ENCODE measurements around the gene MARK3. TPM values are rescaled to one million over a fixed set of nuclear protein-coding genes. Genes with fewer than 3 reads are reported as not detected.

Gene MARK3
- total and polyA plus RNA-seq, 2 donors (not counting 1 experiment from before 2014, with no cell fraction given): 73.0 to 142 TPM

DNA sequence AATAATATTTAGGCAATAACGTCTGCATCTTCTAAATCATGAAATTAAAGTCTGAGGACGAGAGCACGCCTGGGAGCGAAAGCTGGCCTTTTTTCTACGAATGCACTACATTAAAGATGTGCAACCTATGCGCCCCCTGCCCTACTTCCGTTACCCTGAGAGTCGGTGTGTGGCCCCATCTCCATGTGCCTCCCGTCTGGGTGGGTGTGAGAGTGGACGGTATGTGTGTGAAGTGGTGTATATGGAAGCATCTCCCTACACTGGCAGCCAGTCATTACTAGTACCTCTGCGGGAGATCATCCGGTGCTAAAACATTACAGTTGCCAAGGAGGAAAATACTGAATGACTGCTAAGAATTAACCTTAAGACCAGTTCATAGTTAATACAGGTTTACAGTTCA is 118.1 kb downstream of the MARK3 start:
- Histone ChIP-seq H3K4me2 (replicated peaks; ENCODE audit: low read depth, low read length, poor library complexity, severe bottlenecking) (no peak overlapping the region), H3K36me3 (replicated peaks in 1 of 2; ENCODE audit: control extremely low read depth in 1 of 2, control insufficient read depth in 1 of 2, extremely low read depth in 1 of 2, insufficient read depth in 2 of 2, low read length in 1 of 2) (peaks cover 0 to 60% of the 10 kb centered on the region in 2 experiments), H3K9ac (ENCODE audit: low read length) (no peak overlapping the region), H3K79me2 (ENCODE audit: control insufficient read depth, insufficient read depth, low read length) (no peaks in the 10 kb centered on the region), H3K27me3 (replicated peaks in 1 of 4; ENCODE audit: control extremely low read depth in 1 of 4, control insufficient read depth in 3 of 4, insufficient read depth in 4 of 4, low read length in 3 of 4) (no peaks in the 10 kb centered on the region), H3K4me3 (ENCODE audit: control extremely low read depth in 1 of 5, extremely low read depth in 1 of 5, insufficient read depth in 1 of 5, low read depth in 2 of 5, low read length in 4 of 5) (no peak overlapping the region), H4K20me1 (ENCODE audit: control insufficient read depth, insufficient read depth, low read length, poor library complexity, severe bottlenecking) (peaks cover 10% of the 10 kb centered on the region), H3K27ac (ENCODE audit: low read length in 2 of 2) (no peak overlapping the region), H3K4me1 (ENCODE audit: control insufficient read depth in 2 of 2, insufficient read depth in 2 of 2, low read length in 2 of 2) (no peaks in the 10 kb centered on the region), H3K9me3 (ENCODE audit: control extremely low read depth in 1 of 3, control insufficient read depth in 2 of 3, insufficient read depth in 1 of 3, low read length in 2 of 3) (no peaks in the 10 kb centered on the region), H2AFZ (ENCODE audit: insufficient read depth, low read depth, low read length, poor library complexity, severe bottlenecking) (no peak overlapping the region)
- TF ChIP-seq, protein P1, sequence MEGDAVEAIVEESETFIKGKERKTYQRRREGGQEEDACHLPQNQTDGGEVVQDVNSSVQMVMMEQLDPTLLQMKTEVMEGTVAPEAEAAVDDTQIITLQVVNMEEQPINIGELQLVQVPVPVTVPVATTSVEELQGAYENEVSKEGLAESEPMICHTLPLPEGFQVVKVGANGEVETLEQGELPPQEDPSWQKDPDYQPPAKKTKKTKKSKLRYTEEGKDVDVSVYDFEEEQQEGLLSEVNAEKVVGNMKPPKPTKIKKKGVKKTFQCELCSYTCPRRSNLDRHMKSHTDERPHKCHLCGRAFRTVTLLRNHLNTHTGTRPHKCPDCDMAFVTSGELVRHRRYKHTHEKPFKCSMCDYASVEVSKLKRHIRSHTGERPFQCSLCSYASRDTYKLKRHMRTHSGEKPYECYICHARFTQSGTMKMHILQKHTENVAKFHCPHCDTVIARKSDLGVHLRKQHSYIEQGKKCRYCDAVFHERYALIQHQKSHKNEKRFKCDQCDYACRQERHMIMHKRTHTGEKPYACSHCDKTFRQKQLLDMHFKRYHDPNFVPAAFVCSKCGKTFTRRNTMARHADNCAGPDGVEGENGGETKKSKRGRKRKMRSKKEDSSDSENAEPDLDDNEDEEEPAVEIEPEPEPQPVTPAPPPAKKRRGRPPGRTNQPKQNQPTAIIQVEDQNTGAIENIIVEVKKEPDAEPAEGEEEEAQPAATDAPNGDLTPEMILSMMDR (IDR thresholded peaks at IDR 0.05): no peak
- no peak for TF ChIP-seq EZH2 (IDR thresholded peaks at IDR 0.05; ENCODE audit: borderline replicate concordance, insufficient read depth, low read depth, low read length, poor library complexity, severe bottlenecking)
- intact Hi-C loops (cut with micrococcal nuclease): no loop called here
- no peak overlapping the region for H3K27ac Mint-ChIP-seq
- peaks cover 8% of the 10 kb centered on the region for H3K4me1 Mint-ChIP-seq
- 93% methylated on average over 6 of the region's 12 CpGs for WGBS (ENCODE audit: insufficient coverage)
- no peaks in the 10 kb centered on the region for H3K27me3 Mint-ChIP-seq
- POLR2A ChIA-PET: no interaction called here
- H3K9me3 Mint-ChIP-seq (ENCODE audit: insufficient read depth): no peaks in the 10 kb centered on the region
- H3K4me3 Mint-ChIP-seq: no peak overlapping the region
- ATAC-seq (ENCODE audit: low read depth) (no peak), DNase-seq (no peak)
- CTCF ChIA-PET: interaction anchor here (1.0 to 1.5 kb wide), 4 partner anchors 14 to 54 kb away, joined by 3 to 4 read pairs (median 3); no protein-coding TSS in a partner anchor

DNA sequence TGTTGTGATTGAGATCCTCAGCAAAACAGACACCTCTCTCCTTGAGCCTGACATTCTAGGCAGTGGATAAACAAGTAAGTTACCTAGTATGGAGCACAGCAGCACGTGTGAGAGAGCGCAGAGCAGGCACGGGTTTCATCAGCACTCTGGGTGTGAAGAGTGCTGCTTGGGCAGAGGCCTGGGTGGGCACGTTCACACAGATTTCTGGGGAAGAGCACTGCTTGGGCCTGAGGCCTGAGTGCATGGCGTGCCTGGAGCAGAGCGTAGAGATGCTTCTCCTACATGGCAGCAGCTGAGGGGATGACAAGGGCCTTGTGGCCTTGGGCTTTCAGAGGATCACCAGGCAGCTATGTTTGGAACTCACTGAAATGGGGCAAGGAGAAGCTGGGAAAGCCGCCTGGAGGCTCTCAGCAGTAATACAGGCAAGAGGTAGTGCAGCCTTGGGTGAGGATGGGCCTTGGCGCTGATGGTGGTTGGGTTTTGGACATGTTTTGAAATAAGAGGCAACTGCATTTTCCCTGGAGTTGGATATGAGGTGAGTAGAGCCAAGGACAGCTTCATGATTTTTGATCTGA is 119.9 kb downstream of the MARK3 start:
- no peaks in the 10 kb centered on the region for H3K27me3 Mint-ChIP-seq
- Histone ChIP-seq H3K27me3 (replicated peaks in 1 of 4; ENCODE audit: control extremely low read depth in 1 of 4, control insufficient read depth in 3 of 4, insufficient read depth in 4 of 4, low read length in 3 of 4) (no peaks in the 10 kb centered on the region), H4K20me1 (ENCODE audit: control insufficient read depth, insufficient read depth, low read length, poor library complexity, severe bottlenecking) (peaks cover 10% of the 10 kb centered on the region), H3K4me3 (ENCODE audit: control extremely low read depth in 1 of 5, extremely low read depth in 1 of 5, insufficient read depth in 1 of 5, low read depth in 2 of 5, low read length in 4 of 5) (no peak overlapping the region), H3K9ac (ENCODE audit: low read length) (no peak overlapping the region), H3K4me1 (ENCODE audit: control insufficient read depth in 2 of 2, insufficient read depth in 2 of 2, low read length in 2 of 2) (no peaks in the 10 kb centered on the region), H3K27ac (ENCODE audit: low read length in 2 of 2) (no peak overlapping the region), H3K36me3 (replicated peaks in 1 of 2; ENCODE audit: control extremely low read depth in 1 of 2, control insufficient read depth in 1 of 2, extremely low read depth in 1 of 2, insufficient read depth in 2 of 2, low read length in 1 of 2) (peaks cover 0 to 50% of the 10 kb centered on the region in 2 experiments), H3K9me3 (ENCODE audit: control extremely low read depth in 1 of 3, control insufficient read depth in 2 of 3, insufficient read depth in 1 of 3, low read length in 2 of 3) (no peaks in the 10 kb centered on the region), H3K79me2 (ENCODE audit: control insufficient read depth, insufficient read depth, low read length) (no peaks in the 10 kb centered on the region), H2AFZ (ENCODE audit: insufficient read depth, low read depth, low read length, poor library complexity, severe bottlenecking) (no peak overlapping the region), H3K4me2 (replicated peaks; ENCODE audit: low read depth, low read length, poor library complexity, severe bottlenecking) (no peak overlapping the region)
- TF ChIP-seq, protein P1 (IDR thresholded peaks at IDR 0.05): no peak
- TF ChIP-seq EZH2 (IDR thresholded peaks at IDR 0.05; ENCODE audit: borderline replicate concordance, insufficient read depth, low read depth, low read length, poor library complexity, severe bottlenecking): no peak
- H3K4me3 Mint-ChIP-seq: no peak overlapping the region
- peak overlapping the region; percentile 26 for H3K27ac Mint-ChIP-seq
- intact Hi-C loops (cut with micrococcal nuclease): no loop called here
- DNase-seq (no peak), ATAC-seq (ENCODE audit: low read depth) (no peak)
- CTCF ChIA-PET: interaction anchor here (2.3 kb wide), 1 partner anchor 13 kb away, joined by 5 read pairs; no protein-coding TSS in a partner anchor
- no peaks in the 10 kb centered on the region for H3K9me3 Mint-ChIP-seq (ENCODE audit: insufficient read depth)
- POLR2A ChIA-PET: no interaction called here
- peaks cover 3% of the 10 kb centered on the region for H3K4me1 Mint-ChIP-seq
- 85% methylated on average over 8 of the region's 8 CpGs for WGBS (ENCODE audit: insufficient coverage)

Data from B cell (primary cell).